Upper lobe of right lung (tissue), 1 donor: ENCODE measurements around the gene CHRNA7. TPM values are rescaled to one million over a fixed set of nuclear protein-coding genes. Genes with fewer than 3 reads are reported as not detected.

Source experiments
- ATAC-seq: fragments of 200-7000 bp; cut with Tn5 transposase; one replicate; pipeline ENCODE4 v1.9.1; 2020; ENCODE audit warnings: mild to moderate bottlenecking, moderate library complexity
- DNase-seq: peaks from one replicate; pipeline ENCODE4 v3.0.0-alpha.2; 2020
- H3K27ac ChIP-seq: fragments of 200-600 bp; one replicate; pipeline ENCODE4 v1.8.0; 2022
- H3K27me3 ChIP-seq: fragments of 200-600 bp; one replicate; pipeline ENCODE4 v1.8.0; 2022; ENCODE audit warnings: mild to moderate bottlenecking
- H3K36me3 ChIP-seq: fragments of 200-600 bp; one replicate; pipeline ENCODE4 v1.8.0; 2022
- H3K4me1 ChIP-seq: fragments of 200-600 bp; one replicate; pipeline ENCODE4 v1.8.0; 2022
- H3K4me3 ChIP-seq: fragments of 200-600 bp; one replicate; pipeline ENCODE4 v1.8.0; 2022; ENCODE audit warnings: mild to moderate bottlenecking
- H3K9me3 ChIP-seq: fragments of 200-600 bp; one replicate; pipeline ENCODE4 v1.8.0; 2022
- CTCF ChIP-seq: fragments of 200-600 bp; IDR thresholded peaks from one replicate; pipeline ENCODE4 v1.8.0; 2022; ENCODE audit warnings: antibody characterized with exemption
- intact Hi-C: fragments of 100-400 bp; cut with DNase I; formaldehyde crosslinking; loops from one replicate; pipeline ENCODE4 v1.11.0; 2022
- long read RNA-seq: library from polyadenylated mRNA; unstranded; transcript quantifications from one replicate; pipeline ENCODE4 v2.0.0, GENCODE V29; 2021
- total RNA-seq: library from RNA; stranded (reverse); fragmentation: NEBNext Ultra II Directional; extraction: Animal tissue kit (Norgen Biotek cat#: 25700); gene quantifications from one replicate; pipeline ENCODE4 v1.2.1, GENCODE V29; 2021
- donor health status: DM: no; HTN: yes; CAD: no; lungs with severe emphysema.

The CHRNA7 gene
- total RNA-seq, result 0.75 TPM
- long read RNA-seq, result 0 reads

DNA sequence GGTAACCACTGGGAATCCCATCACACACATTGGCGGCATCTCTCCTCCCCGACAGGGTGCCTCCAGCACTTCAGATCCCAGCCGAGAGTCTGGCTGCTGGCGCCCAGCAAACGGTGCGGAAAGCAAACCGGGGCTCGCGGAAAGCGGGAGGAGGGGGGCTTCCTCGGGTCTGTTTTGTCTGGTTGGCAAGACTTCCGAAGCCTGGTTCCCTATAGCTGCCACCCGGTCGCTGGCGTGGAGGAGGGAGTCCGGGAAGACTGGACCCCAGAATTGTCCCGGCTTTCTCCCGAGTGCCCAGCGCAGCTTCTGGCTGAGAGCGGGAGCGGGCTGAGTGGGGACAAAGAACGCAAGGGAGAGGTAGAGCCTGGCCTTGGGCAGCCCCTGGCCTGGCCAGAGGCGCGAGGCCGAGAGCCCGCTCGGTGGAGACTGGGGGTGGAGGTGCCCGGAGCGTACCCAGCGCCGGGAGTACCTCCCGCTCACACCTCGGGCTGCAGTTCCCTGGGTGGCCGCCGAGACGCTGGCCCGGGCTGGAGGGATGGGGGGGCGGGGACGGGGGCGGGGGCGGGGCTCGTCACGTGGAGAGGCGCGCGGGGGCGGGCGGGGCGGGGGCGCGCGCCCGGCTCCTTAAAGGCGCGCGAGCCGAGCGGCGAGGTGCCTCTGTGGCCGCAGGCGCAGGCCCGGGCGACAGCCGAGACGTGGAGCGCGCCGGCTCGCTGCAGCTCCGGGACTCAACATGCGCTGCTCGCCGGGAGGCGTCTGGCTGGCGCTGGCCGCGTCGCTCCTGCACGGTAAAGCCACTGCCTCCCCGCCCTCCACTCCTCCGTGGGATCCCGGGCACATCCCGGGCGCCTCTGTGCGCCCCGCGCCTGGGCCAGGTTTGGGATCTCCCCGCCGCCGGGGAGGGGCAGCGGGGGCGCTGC lies at the start of gene CHRNA7:
Gene CHRNA7 (plus strand): TSS at position 654 of the 920 bp plus-strand sequence. CDS start 80 bp downstream, at position 734.
- intact Hi-C loops, result no loop called here
- H3K36me3 ChIP-seq, result no peaks in the 10 kb centered on the region
- H3K27me3 ChIP-seq, result peaks cover 36% of the 10 kb centered on the region
- H3K4me3 ChIP-seq, result peak within 1 kb of the TSS; percentile 58
- DNase-seq, result peak; percentile 86
- H3K4me1 ChIP-seq, result peaks cover 15% of the 10 kb centered on the region
- TF ChIP-seq CTCF, result peak; percentile 15
- H3K9me3 ChIP-seq, result no peaks in the 10 kb centered on the region
- ATAC-seq, result peak; percentile 94
- no peak within 1 kb of the TSS for H3K27ac ChIP-seq

- Histone ChIP-seq H3K27me3 (no peaks in the 10 kb centered on the region), H3K36me3 (no peaks in the 10 kb centered on the region), H3K4me1 (no peaks in the 10 kb centered on the region), H3K4me3 (no peak overlapping the region), H3K9me3 (no peaks in the 10 kb centered on the region), H3K27ac (no peak overlapping the region)
- TF ChIP-seq CTCF, result no peak
- ATAC-seq (no peak), DNase-seq (no peak)
- intact Hi-C loops, result no loop called here
Observed at GRCh38 chr15:31985607-31986006, 44.7 kb upstream of the CHRNA7 start.

DNA sequence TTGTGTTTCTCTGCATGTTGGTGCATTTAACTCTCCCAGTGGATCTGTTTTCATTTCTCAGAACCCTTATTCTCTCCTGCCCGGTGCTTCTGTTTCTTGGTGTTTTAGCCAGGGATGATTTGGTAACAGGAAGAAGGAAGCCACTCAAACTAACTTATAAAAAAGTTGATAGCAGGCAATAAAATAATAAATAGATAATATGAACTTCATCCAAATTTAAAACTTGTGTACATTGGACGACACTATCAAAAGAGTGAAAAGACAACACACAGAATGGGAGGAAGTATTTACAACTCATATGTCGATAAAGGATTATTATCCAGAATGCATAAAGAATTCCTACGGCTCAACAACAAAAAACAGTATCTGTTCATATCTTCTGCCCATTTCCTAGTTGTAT lies 37.3 kb upstream of the CHRNA7 start:
- H3K4me1 ChIP-seq, result no peaks in the 10 kb centered on the region
- H3K4me3 ChIP-seq, result no peak overlapping the region
- TF ChIP-seq CTCF, result no peak
- no peaks in the 10 kb centered on the region for H3K27me3 ChIP-seq
- intact Hi-C loops, result no loop called here
- ATAC-seq (no peak), DNase-seq (no peak)
- H3K27ac ChIP-seq, result no peak overlapping the region
- H3K36me3 ChIP-seq, result no peaks in the 10 kb centered on the region
- H3K9me3 ChIP-seq, result no peaks in the 10 kb centered on the region

DNA sequence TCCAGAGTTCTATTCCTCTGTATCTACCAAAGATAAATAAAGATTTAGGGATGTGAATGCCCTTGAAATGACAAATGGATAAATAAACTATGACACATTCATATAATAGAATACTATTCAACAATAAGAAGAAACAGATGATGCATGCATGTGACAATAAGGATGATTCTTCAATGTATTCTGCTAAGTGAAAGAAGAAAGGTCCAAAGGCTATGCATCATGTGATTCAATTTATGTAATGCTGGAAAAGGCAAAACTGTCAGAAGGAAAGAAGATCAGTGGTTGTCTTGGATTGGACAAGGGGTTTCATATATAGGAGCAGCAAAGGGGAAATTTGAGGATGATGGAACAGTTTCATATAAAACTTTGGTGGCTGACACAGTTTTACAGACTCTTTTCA lies 32.6 kb upstream of the CHRNA7 start:
- TF ChIP-seq CTCF, result no peak
- ATAC-seq, result no peak

DNA sequence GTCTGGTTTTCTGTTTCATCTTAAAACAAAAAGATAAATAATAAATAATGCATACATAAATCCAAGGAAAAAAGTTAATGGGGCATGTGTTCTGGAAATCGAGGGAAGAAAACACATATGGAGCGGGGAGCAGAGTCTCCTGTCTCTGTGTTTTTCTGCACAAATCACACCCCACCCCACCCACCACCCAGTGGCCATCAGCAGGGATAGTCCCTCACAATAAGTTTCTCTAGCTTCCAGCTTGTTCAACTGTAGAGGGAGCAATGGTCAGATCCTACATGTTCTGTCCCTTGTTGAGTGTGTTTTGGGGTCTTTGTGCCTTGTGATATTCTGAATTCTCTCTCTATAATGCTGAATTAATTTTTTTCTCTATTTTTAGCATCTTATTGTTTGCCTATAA lies 26.8 kb upstream of the CHRNA7 start:
- TF ChIP-seq CTCF, result no peak
- intact Hi-C loops, result no loop called here

More for the DNA sequence above, 32.6 kb upstream of the CHRNA7 start:
- Histone ChIP-seq H3K4me1 (no peaks in the 10 kb centered on the region), H3K36me3 (no peaks in the 10 kb centered on the region), H3K27ac (no peak overlapping the region), H3K27me3 (no peaks in the 10 kb centered on the region), H3K4me3 (no peak overlapping the region), H3K9me3 (no peaks in the 10 kb centered on the region)
- intact Hi-C loops, result no loop called here
- no peak for DNase-seq

More for the DNA sequence above, 26.8 kb upstream of the CHRNA7 start:
- no peak for ATAC-seq
- Histone ChIP-seq H3K9me3 (no peaks in the 10 kb centered on the region), H3K27ac (no peak overlapping the region), H3K4me3 (no peak overlapping the region), H3K27me3 (no peaks in the 10 kb centered on the region), H3K4me1 (no peaks in the 10 kb centered on the region), H3K36me3 (no peaks in the 10 kb centered on the region)
- no peak for DNase-seq
